Cardiac fibroblast (primary cell): Measurements from ENCODE around the gene OPN1MW2.
"Not testable (repeated sequence)": the region's sequence is repeated elsewhere in the genome, so short reads cannot be mapped to it uniquely, and the experiment has no call there.

Experiments used
- DNase-seq, 2 donors: peaks; one replicate each; pipeline versions ENCODE4 v3.0.0 to v3.0.0-alpha.2; 2010; ENCODE audit warnings: low read depth in 2 of 2
- H3K4me3 ChIP-seq, 2 donors: replicated peaks in 1 of 2; 1 replicate in 1 of 2; 2 replicates in 1 of 2; pipeline ENCODE4 v1.5.1; 2011; ENCODE audit warnings: low read depth in 2 of 2, low read length in 2 of 2, mild to moderate bottlenecking in 2 of 2, moderate library complexity in 1 of 2

Gene OPN1MW2

GRCh38 chrX:154257282-154257681 lies 37.7 kb downstream of the OPN1MW2 start, which contains the start of gene OPN1MW3:
TSS of gene OPN1MW3 (plus strand) at chrX:154257582. CDS start at chrX:154257620, 38 bp downstream.
- not testable (repeated sequence) for DNase-seq, H3K4me3 ChIP-seq

- DNase-seq, H3K4me3 ChIP-seq: not testable (repeated sequence)
Measured at GRCh38 chrX:154258711-154259110, 39.2 kb downstream of the OPN1MW2 start.

GRCh38 chrX:154263072-154263471 lies 43.5 kb downstream of the OPN1MW2 start:
- DNase-seq: not testable (repeated sequence)

GRCh38 chrX:154269245-154269644 lies 49.7 kb downstream of the OPN1MW2 start:
- DNase-seq, H3K4me3 ChIP-seq: not testable (repeated sequence)

More at GRCh38 chrX:154263072-154263471, 43.5 kb downstream of the OPN1MW2 start:
- H3K4me3 ChIP-seq: not testable (repeated sequence)
